Ectodermal cell (in vitro differentiated cells): ENCODE measurements around the gene JPH4.
A peak's percentile ranks its signal among the peaks of the same experiment; 100 is the strongest.

Experiments
- H3K27ac ChIP-seq: 2 replicates; pipeline ENCODE4 v1.7.0; 2013; ENCODE audit warnings: mild to moderate bottlenecking, low read depth, low read length; ENCODE audit not compliant: insufficient read depth, poor library complexity, severe bottlenecking
- H3K27me3 ChIP-seq: 2 replicates; pipeline ENCODE4 v1.7.0; 2013; ENCODE audit warnings: mild to moderate bottlenecking, low read length; ENCODE audit not compliant: insufficient read depth, control insufficient read depth, poor library complexity, severe bottlenecking
- H3K36me3 ChIP-seq: one replicate; pipeline ENCODE4 v1.7.0; 2013; ENCODE audit warnings: low read length; ENCODE audit not compliant: control insufficient read depth, insufficient read depth
- H3K4me1 ChIP-seq: one replicate; pipeline ENCODE4 v1.7.0; 2013; ENCODE audit warnings: low read length; ENCODE audit not compliant: control insufficient read depth, insufficient read depth
- H3K4me3 ChIP-seq: 2 replicates; pipeline ENCODE4 v1.7.0; 2013; ENCODE audit warnings: low read depth, low read length, control low read depth; ENCODE audit not compliant: insufficient read depth
- H3K9me3 ChIP-seq: 2 replicates; pipeline ENCODE4 v1.7.0; 2013; ENCODE audit warnings: mild to moderate bottlenecking, low read length, moderate library complexity; ENCODE audit not compliant: control insufficient read depth
- WGBS, 2 experiments: methylation state at CpG; one replicate each; pipeline ENCODE4 v1.1.7; 2013; ENCODE audit warnings: missing lambda C conversion rate in 2 of 2; 5-methylcytosine and 5-hydroxymethylcytosine counted together

Gene JPH4

GRCh38 chr14:23557946-23558345, 20.6 kb downstream of the JPH4 start:
- Histone ChIP-seq H3K4me1 (peaks cover 7% of the 10 kb centered on the region), H3K36me3 (peaks cover 19% of the 10 kb centered on the region), H3K4me3 (no peak overlapping the region), H3K27me3 (no peaks in the 10 kb centered on the region), H3K9me3 (no peaks in the 10 kb centered on the region), H3K27ac (no peak overlapping the region)
- WGBS, 2 experiments, result 85 to 95% methylated on average over 1 of the region's 1 CpG

- no peak overlapping the region for H3K4me3 ChIP-seq
- no peaks in the 10 kb centered on the region for H3K27me3 ChIP-seq
- H3K36me3 ChIP-seq, result peaks cover 19% of the 10 kb centered on the region
- peaks cover 7% of the 10 kb centered on the region for H3K4me1 ChIP-seq
- 88% methylated on average over 2 of the region's 2 CpGs for WGBS, 2 experiments
- H3K27ac ChIP-seq, result no peak overlapping the region
- no peaks in the 10 kb centered on the region for H3K9me3 ChIP-seq
Observed at GRCh38 chr14:23557521-23557920, 21.1 kb downstream of the JPH4 start.

- Histone ChIP-seq H3K27ac (no peak overlapping the region), H3K4me3 (peak overlapping the region; percentile 88), H3K9me3 (no peaks in the 10 kb centered on the region), H3K36me3 (peaks cover 16% of the 10 kb centered on the region), H3K27me3 (no peaks in the 10 kb centered on the region), H3K4me1 (peaks cover 8% of the 10 kb centered on the region)
- 65 to 67% methylated on average over 17 of the region's 17 CpGs for WGBS, 2 experiments
Observed at GRCh38 chr14:23556700-23557440, 21.7 kb downstream of the JPH4 start.

- H3K9me3 ChIP-seq, result no peaks in the 10 kb centered on the region
- H3K27me3 ChIP-seq, result no peaks in the 10 kb centered on the region
- H3K27ac ChIP-seq, result peak within 1 kb of the TSS; percentile 52
- H3K4me1 ChIP-seq, result peaks cover 11% of the 10 kb centered on the region
- peaks cover 9% of the 10 kb centered on the region for H3K36me3 ChIP-seq
- WGBS, 2 experiments, result 3 to 4% methylated on average over 54 of the region's 54 CpGs
- H3K4me3 ChIP-seq, result peak within 1 kb of the TSS; percentile 88
Observed at GRCh38 chr14:23555882-23556699, 22.5 kb downstream of the JPH4 start, which contains the start of gene THTPA. Gene THTPA, plus strand, starts transcription at chr14:23556271. Its CDS starts 487 bp downstream, at chr14:23556758.

- Histone ChIP-seq H3K4me1 (peaks cover 11% of the 10 kb centered on the region), H3K27me3 (no peaks in the 10 kb centered on the region), H3K36me3 (peaks cover 6% of the 10 kb centered on the region), H3K27ac (no peak overlapping the region), H3K4me3 (peak overlapping the region; percentile 88), H3K9me3 (no peaks in the 10 kb centered on the region)
- WGBS, 2 experiments, result 4 to 5% methylated on average over 10 to 11 of the region's 14 CpGs
Observed at GRCh38 chr14:23555533-23555881, 23.1 kb downstream of the JPH4 start.

- Histone ChIP-seq H3K9me3 (no peaks in the 10 kb centered on the region), H3K27ac (peak within 1 kb of the TSS; percentile 72), H3K36me3 (no peaks in the 10 kb centered on the region), H3K4me3 (peak within 1 kb of the TSS; percentile 86), H3K4me1 (peaks cover 44% of the 10 kb centered on the region), H3K27me3 (no peaks in the 10 kb centered on the region)
- WGBS, 2 experiments, result 0 to 1% methylated on average over 47 to 49 of the region's 49 CpGs
Observed at GRCh38 chr14:23551266-23552028, 27.1 kb downstream of the JPH4 start, which contains the start of gene ZFHX2. Gene ZFHX2, minus strand, starts transcription at chr14:23551765. Its CDS starts 16,440 bp downstream, at chr14:23535325.

GRCh38 chr14:23550812-23551265, 27.8 kb downstream of the JPH4 start:
- no peaks in the 10 kb centered on the region for H3K9me3 ChIP-seq
- no peaks in the 10 kb centered on the region for H3K27me3 ChIP-seq
- H3K4me3 ChIP-seq, result peak overlapping the region; percentile 86
- H3K36me3 ChIP-seq, result no peaks in the 10 kb centered on the region
- H3K27ac ChIP-seq, result peak overlapping the region; percentile 72
- peaks cover 50% of the 10 kb centered on the region for H3K4me1 ChIP-seq
- WGBS, 2 experiments, result 0% methylated on average over 37 of the region's 37 CpGs

GRCh38 chr14:23550131-23550811, 28.3 kb downstream of the JPH4 start:
- peaks cover 56% of the 10 kb centered on the region for H3K4me1 ChIP-seq

GRCh38 chr14:23548351-23549318, 30.0 kb downstream of the JPH4 start:
- Histone ChIP-seq H3K4me3 (peak overlapping the region; percentile 86), H3K27ac (peak overlapping the region; percentile 93), H3K4me1 (peaks cover 65% of the 10 kb centered on the region), H3K36me3 (no peaks in the 10 kb centered on the region), H3K27me3 (no peaks in the 10 kb centered on the region), H3K9me3 (no peaks in the 10 kb centered on the region)
- 20 to 23% methylated on average over 18 of the region's 18 CpGs for WGBS, 2 experiments

More at GRCh38 chr14:23550131-23550811, 28.3 kb downstream of the JPH4 start:
- Histone ChIP-seq H3K36me3 (no peaks in the 10 kb centered on the region), H3K27me3 (no peaks in the 10 kb centered on the region), H3K27ac (peak overlapping the region; percentile 8), H3K9me3 (no peaks in the 10 kb centered on the region), H3K4me3 (peak overlapping the region; percentile 86)
- 10 to 11% methylated on average over 12 of the region's 12 CpGs for WGBS, 2 experiments
